ENCODE measurements around the gene CCDC33.

Gene CCDC33

GRCh38 chr15:74322558-74323180 is 86.5 kb downstream of the CCDC33 start:
- no peak overlapping the region for H2AK5ac ChIP-seq (ENCODE audit: low read length)
- H3K4me3 ChIP-seq (ENCODE audit: low read depth, low read length) = no peak overlapping the region
- no peak overlapping the region for H4K8ac ChIP-seq (ENCODE audit: low read depth, low read length)
- no peak overlapping the region for H2BK5ac ChIP-seq (ENCODE audit: low read depth, low read length, poor library complexity)
- H4K12ac ChIP-seq (ENCODE audit: low read depth, low read length) = no peak overlapping the region
- no peak overlapping the region for H2AFZ ChIP-seq (ENCODE audit: insufficient read depth, low read length, poor library complexity)
- H2BK12ac ChIP-seq (ENCODE audit: low read length) = no peak overlapping the region
- H3K9me3 ChIP-seq (ENCODE audit: insufficient read depth, low read depth, low read length) = no peaks in the 10 kb centered on the region
- H3K27ac ChIP-seq (ENCODE audit: low read depth, low read length) = no peak overlapping the region
- no peaks in the 10 kb centered on the region for H3K36me3 ChIP-seq (ENCODE audit: control insufficient read depth in 1 of 2, insufficient read depth in 2 of 2, low read length in 2 of 2)
- no peaks in the 10 kb centered on the region for H3K27me3 ChIP-seq (ENCODE audit: insufficient read depth, low read length)
- no peak overlapping the region for H3K14ac ChIP-seq (ENCODE audit: low read length)
- H2BK120ac ChIP-seq (ENCODE audit: insufficient read depth, low read length, poor library complexity) = no peak overlapping the region
- H3K4me1 ChIP-seq (ENCODE audit: control insufficient read depth in 1 of 2, insufficient read depth in 2 of 2, low read length in 2 of 2) = peaks cover 16 to 24% of the 10 kb centered on the region in 2 experiments
- no peak overlapping the region for H4K91ac ChIP-seq (ENCODE audit: low read depth, low read length)
- no CpG with 5 or more reads among the region's 6 CpGs for WGBS (ENCODE audit: extremely low coverage, insufficient coverage, insufficient read length)
- no peak overlapping the region for H3K4ac ChIP-seq (ENCODE audit: low read depth, low read length)
- no peak overlapping the region for H3K18ac ChIP-seq (ENCODE audit: low read length)
- peak; percentile 51 to 72 for DNase-seq
- H3K23ac ChIP-seq (ENCODE audit: low read length) = no peak overlapping the region
- peaks cover 5% of the 10 kb centered on the region for H3K79me1 ChIP-seq (ENCODE audit: low read length)
- no peak overlapping the region for H3K4me2 ChIP-seq (ENCODE audit: low read length)
- no peak overlapping the region for H3K9ac ChIP-seq (ENCODE audit: low read length)
- no peaks in the 10 kb centered on the region for H3K79me2 ChIP-seq (ENCODE audit: control insufficient read depth, insufficient read depth, low read length, poor library complexity)

- peaks cover 10 to 14% of the 10 kb centered on the region in 2 experiments for H3K4me1 ChIP-seq (ENCODE audit: control insufficient read depth in 1 of 2, insufficient read depth in 2 of 2, low read length in 2 of 2)
- no peaks in the 10 kb centered on the region for H3K36me3 ChIP-seq (ENCODE audit: control insufficient read depth in 1 of 2, insufficient read depth in 2 of 2, low read length in 2 of 2)
- H4K8ac ChIP-seq (ENCODE audit: low read depth, low read length) = no peak overlapping the region
- H4K91ac ChIP-seq (ENCODE audit: low read depth, low read length) = peak overlapping the region; percentile 41
- H3K4me2 ChIP-seq (ENCODE audit: low read length) = no peak overlapping the region
- H3K4ac ChIP-seq (ENCODE audit: low read depth, low read length) = no peak overlapping the region
- no peak overlapping the region for H4K12ac ChIP-seq (ENCODE audit: low read depth, low read length)
- H2BK120ac ChIP-seq (ENCODE audit: insufficient read depth, low read length, poor library complexity) = no peak overlapping the region
- H2AFZ ChIP-seq (ENCODE audit: insufficient read depth, low read length, poor library complexity) = no peak overlapping the region
- H3K4me3 ChIP-seq (ENCODE audit: low read depth, low read length) = no peak overlapping the region
- peaks cover 3% of the 10 kb centered on the region for H3K79me1 ChIP-seq (ENCODE audit: low read length)
- no peak overlapping the region for H3K23ac ChIP-seq (ENCODE audit: low read length)
- no peak overlapping the region for H2BK5ac ChIP-seq (ENCODE audit: low read depth, low read length, poor library complexity)
- peak overlapping the region; percentile 42 for H2AK5ac ChIP-seq (ENCODE audit: low read length)
- H3K79me2 ChIP-seq (ENCODE audit: control insufficient read depth, insufficient read depth, low read length, poor library complexity) = no peaks in the 10 kb centered on the region
- H2BK12ac ChIP-seq (ENCODE audit: low read length) = no peak overlapping the region
- no peak overlapping the region for H3K9ac ChIP-seq (ENCODE audit: low read length)
- peak overlapping the region; percentile 9 for H3K14ac ChIP-seq (ENCODE audit: low read length)
- no peak overlapping the region for H3K27ac ChIP-seq (ENCODE audit: low read depth, low read length)
- no peak overlapping the region for H3K18ac ChIP-seq (ENCODE audit: low read length)
- WGBS (ENCODE audit: extremely low coverage, insufficient coverage, insufficient read length) = no CpG with 5 or more reads among the region's 3 CpGs
- H3K27me3 ChIP-seq (ENCODE audit: insufficient read depth, low read length) = no peaks in the 10 kb centered on the region
- no peaks in the 10 kb centered on the region for H3K9me3 ChIP-seq (ENCODE audit: insufficient read depth, low read depth, low read length)
- DNase-seq = no peak
Observed at GRCh38 chr15:74324714-74325113, 88.6 kb downstream of the CCDC33 start.

- Histone ChIP-seq H3K4ac (ENCODE audit: low read depth, low read length) (no peak overlapping the region), H4K8ac (ENCODE audit: low read depth, low read length) (no peak overlapping the region), H3K27ac (ENCODE audit: low read depth, low read length) (peak overlapping the region; percentile 14), H2AK5ac (ENCODE audit: low read length) (no peak overlapping the region), H2BK120ac (ENCODE audit: insufficient read depth, low read length, poor library complexity) (peak overlapping the region; percentile 77), H3K79me1 (ENCODE audit: low read length) (peaks cover 3% of the 10 kb centered on the region), H3K4me1 (ENCODE audit: control insufficient read depth in 1 of 2, insufficient read depth in 2 of 2, low read length in 2 of 2) (peaks cover 10 to 14% of the 10 kb centered on the region in 2 experiments), H3K27me3 (ENCODE audit: insufficient read depth, low read length) (no peaks in the 10 kb centered on the region), H3K14ac (ENCODE audit: low read length) (peak overlapping the region; percentile 40), H3K4me3 (ENCODE audit: low read depth, low read length) (no peak overlapping the region), H4K91ac (ENCODE audit: low read depth, low read length) (peak overlapping the region; percentile 69), H3K18ac (ENCODE audit: low read length) (peak overlapping the region; percentile 21), H3K23ac (ENCODE audit: low read length) (no peak overlapping the region), H3K36me3 (ENCODE audit: control insufficient read depth in 1 of 2, insufficient read depth in 2 of 2, low read length in 2 of 2) (no peaks in the 10 kb centered on the region), H2BK12ac (ENCODE audit: low read length) (no peak overlapping the region), H2BK5ac (ENCODE audit: low read depth, low read length, poor library complexity) (peak overlapping the region; percentile 20), H2AFZ (ENCODE audit: insufficient read depth, low read length, poor library complexity) (no peak overlapping the region), H3K9me3 (ENCODE audit: insufficient read depth, low read depth, low read length) (no peaks in the 10 kb centered on the region), H3K79me2 (ENCODE audit: control insufficient read depth, insufficient read depth, low read length, poor library complexity) (no peaks in the 10 kb centered on the region), H3K4me2 (ENCODE audit: low read length) (no peak overlapping the region), H4K12ac (ENCODE audit: low read depth, low read length) (no peak overlapping the region), H3K9ac (ENCODE audit: low read length) (no peak overlapping the region)
- WGBS (ENCODE audit: extremely low coverage, insufficient coverage, insufficient read length) = no CpG with 5 or more reads among the region's 4 CpGs
- DNase-seq = peak; percentile 70 to 76
Observed at GRCh38 chr15:74326746-74327145, 90.6 kb downstream of the CCDC33 start.

GRCh38 chr15:74327756-74328155 is 91.6 kb downstream of the CCDC33 start:
- Histone ChIP-seq H3K9ac (ENCODE audit: low read length) (no peak overlapping the region), H2BK5ac (ENCODE audit: low read depth, low read length, poor library complexity) (no peak overlapping the region), H3K27ac (ENCODE audit: low read depth, low read length) (no peak overlapping the region), H3K23ac (ENCODE audit: low read length) (no peak overlapping the region), H2BK120ac (ENCODE audit: insufficient read depth, low read length, poor library complexity) (no peak overlapping the region), H3K4me3 (ENCODE audit: low read depth, low read length) (no peak overlapping the region), H3K79me2 (ENCODE audit: control insufficient read depth, insufficient read depth, low read length, poor library complexity) (no peaks in the 10 kb centered on the region), H2AFZ (ENCODE audit: insufficient read depth, low read length, poor library complexity) (no peak overlapping the region), H3K4me1 (ENCODE audit: control insufficient read depth in 1 of 2, insufficient read depth in 2 of 2, low read length in 2 of 2) (peaks cover 10 to 14% of the 10 kb centered on the region in 2 experiments), H3K27me3 (ENCODE audit: insufficient read depth, low read length) (no peaks in the 10 kb centered on the region), H2BK12ac (ENCODE audit: low read length) (no peak overlapping the region), H3K14ac (ENCODE audit: low read length) (no peak overlapping the region), H3K18ac (ENCODE audit: low read length) (no peak overlapping the region), H3K36me3 (ENCODE audit: control insufficient read depth in 1 of 2, insufficient read depth in 2 of 2, low read length in 2 of 2) (no peaks in the 10 kb centered on the region), H3K4ac (ENCODE audit: low read depth, low read length) (no peak overlapping the region), H3K79me1 (ENCODE audit: low read length) (peaks cover 3% of the 10 kb centered on the region), H2AK5ac (ENCODE audit: low read length) (no peak overlapping the region), H4K8ac (ENCODE audit: low read depth, low read length) (no peak overlapping the region), H4K91ac (ENCODE audit: low read depth, low read length) (no peak overlapping the region), H3K9me3 (ENCODE audit: insufficient read depth, low read depth, low read length) (no peaks in the 10 kb centered on the region), H3K4me2 (ENCODE audit: low read length) (no peak overlapping the region), H4K12ac (ENCODE audit: low read depth, low read length) (no peak overlapping the region)
- no CpG with 5 or more reads among the region's 6 CpGs for WGBS (ENCODE audit: extremely low coverage, insufficient coverage, insufficient read length)
- DNase-seq = no peak
